Coronary artery (tissue), 2 donors: ENCODE measurements around the gene RAPGEF4.

Source experiments
- DNase-seq: peaks from one replicate; pipeline ENCODE4 v3.0.0-alpha.2; 2017; ENCODE audit warnings: low spot score
- H3K27ac ChIP-seq, 2 donors: fragments of 200-600 bp; sonication (generic); one replicate each; pipeline ENCODE4 v1.5.1; 2016 to 2019
- H3K4me3 ChIP-seq: fragments of 200-600 bp; sonication (generic); 2 replicates; pipeline ENCODE4 v1.5.1; 2016; ENCODE audit warnings: mild to moderate bottlenecking, moderate library complexity
- TF ChIP-seq, protein P1 (sequence below): fragments of 200-600 bp; sonication (generic); IDR thresholded peaks from one replicate; pipeline ENCODE4 v1.5.1; 2019; ENCODE audit warnings: antibody characterized with exemption

RAPGEF4 gene

DNA sequence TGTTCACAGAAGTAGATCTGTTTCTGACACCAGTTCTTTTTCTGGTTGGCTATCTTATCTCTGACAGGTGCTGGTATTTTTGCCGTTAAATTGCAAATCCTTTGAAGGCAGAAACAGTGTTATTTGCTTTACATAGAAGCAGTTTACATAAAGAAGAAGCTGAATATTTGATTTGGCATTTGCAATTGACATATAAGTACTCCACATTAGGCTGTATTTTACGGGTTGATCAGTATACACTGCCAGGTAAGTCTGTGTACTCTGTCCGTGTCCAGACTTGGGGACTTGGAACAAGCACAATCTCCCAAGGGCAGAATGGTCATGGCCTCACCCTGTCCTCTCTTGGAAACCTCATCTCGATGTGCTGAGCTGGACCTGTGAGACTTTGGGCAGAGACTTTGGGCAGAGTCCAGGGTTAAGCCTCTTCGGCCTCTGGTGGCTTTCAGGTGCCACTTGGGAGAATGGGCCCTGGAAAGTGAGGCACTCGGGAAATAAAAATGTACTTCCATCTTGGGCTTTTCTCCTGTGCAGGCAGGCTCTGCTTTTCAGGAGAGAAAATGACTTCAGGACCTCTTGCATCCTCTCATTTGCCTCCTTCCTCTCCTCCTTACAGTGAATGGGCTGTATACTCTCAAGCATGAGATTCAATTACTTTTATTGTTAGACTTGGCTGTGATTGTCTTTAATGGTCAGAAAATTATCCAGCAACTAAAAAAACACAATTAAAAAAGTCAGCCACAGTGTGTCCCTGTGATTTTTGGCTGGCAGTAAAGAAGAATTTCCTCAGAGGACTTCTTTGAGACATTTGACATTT lies 108.5 kb downstream of the RAPGEF4 start:
- Histone ChIP-seq H3K4me3 (no peak overlapping the region), H3K27ac (no peak overlapping the region)
- no peak for DNase-seq
- TF ChIP-seq, protein P1, sequence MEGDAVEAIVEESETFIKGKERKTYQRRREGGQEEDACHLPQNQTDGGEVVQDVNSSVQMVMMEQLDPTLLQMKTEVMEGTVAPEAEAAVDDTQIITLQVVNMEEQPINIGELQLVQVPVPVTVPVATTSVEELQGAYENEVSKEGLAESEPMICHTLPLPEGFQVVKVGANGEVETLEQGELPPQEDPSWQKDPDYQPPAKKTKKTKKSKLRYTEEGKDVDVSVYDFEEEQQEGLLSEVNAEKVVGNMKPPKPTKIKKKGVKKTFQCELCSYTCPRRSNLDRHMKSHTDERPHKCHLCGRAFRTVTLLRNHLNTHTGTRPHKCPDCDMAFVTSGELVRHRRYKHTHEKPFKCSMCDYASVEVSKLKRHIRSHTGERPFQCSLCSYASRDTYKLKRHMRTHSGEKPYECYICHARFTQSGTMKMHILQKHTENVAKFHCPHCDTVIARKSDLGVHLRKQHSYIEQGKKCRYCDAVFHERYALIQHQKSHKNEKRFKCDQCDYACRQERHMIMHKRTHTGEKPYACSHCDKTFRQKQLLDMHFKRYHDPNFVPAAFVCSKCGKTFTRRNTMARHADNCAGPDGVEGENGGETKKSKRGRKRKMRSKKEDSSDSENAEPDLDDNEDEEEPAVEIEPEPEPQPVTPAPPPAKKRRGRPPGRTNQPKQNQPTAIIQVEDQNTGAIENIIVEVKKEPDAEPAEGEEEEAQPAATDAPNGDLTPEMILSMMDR: no peak

DNA sequence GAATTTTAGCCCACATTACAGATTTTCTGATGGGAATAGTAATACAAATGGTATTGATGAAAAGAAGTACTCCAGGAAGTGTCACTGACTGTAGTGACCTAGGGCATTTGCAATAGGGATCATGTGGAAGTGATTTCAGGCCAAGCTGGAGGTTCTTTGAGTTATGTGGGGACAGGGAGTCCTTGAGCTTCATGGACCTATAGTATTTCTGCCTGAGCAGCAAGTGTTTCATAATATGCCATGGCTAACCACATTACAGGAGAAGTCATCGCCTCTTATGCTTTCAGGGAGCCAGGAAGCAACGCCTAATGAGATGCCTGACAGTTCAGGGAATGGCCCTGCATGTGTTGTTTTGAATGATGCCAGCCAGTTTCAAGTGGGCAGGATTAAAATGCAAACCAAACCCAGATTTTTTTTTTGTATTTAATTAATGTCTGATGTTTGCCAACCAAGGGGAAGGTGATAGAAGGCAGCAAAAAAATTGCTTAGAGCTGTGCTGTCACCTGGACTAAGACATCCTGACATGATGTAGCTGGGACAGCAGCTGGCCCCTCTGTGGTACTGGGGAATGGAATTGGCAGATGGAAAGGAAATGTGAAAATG lies 109.5 kb downstream of the RAPGEF4 start:
- Histone ChIP-seq H3K4me3 (no peak overlapping the region), H3K27ac (no peak overlapping the region)
- DNase-seq: no peak
- TF ChIP-seq, protein P1: no peak

DNA sequence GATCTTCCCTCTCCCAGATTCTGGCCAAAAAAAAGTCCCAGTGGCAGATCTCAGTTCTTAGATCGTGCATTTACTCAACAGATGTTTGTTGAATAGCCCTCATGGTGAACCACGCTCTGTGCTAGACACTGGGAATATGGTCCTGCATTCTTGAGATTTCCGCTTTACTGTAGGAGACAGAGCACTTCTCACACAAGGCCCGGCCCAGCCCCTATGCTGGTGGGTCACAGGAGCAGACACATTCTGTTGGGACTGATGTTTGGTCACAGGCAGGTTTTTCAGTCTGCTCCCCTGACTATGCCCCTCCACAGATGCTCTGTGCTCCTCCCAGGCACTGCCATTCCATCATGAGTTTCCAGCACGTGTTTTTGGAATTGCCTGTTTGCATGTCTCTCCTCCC lies 110.9 kb downstream of the RAPGEF4 start:
- no peak overlapping the region for H3K4me3 ChIP-seq
- no peak for DNase-seq
- H3K27ac ChIP-seq: no peak overlapping the region
- TF ChIP-seq, protein P1: no peak

DNA sequence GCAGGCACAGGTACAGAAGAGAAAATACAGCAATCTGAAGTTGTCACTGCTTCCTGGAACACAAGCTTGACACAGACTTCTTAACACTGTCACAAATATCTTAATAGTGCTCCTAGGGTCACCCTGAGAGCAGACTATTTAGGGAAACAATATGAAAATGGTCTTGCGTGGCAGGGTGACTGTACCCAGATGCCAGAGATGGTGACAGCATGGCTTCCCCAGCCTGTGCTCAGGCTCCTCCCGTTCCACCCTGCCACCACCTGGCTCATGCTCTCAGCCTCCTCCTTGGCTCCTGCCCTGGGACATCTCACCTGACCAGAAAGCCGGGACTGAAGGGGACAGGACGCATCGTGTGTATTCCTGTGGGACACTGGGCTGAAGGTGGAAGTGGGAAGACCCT lies 111.5 kb downstream of the RAPGEF4 start:
- TF ChIP-seq, protein P1: no peak
- no peak overlapping the region for H3K4me3 ChIP-seq
- H3K27ac ChIP-seq: no peak overlapping the region
- DNase-seq: no peak

DNA sequence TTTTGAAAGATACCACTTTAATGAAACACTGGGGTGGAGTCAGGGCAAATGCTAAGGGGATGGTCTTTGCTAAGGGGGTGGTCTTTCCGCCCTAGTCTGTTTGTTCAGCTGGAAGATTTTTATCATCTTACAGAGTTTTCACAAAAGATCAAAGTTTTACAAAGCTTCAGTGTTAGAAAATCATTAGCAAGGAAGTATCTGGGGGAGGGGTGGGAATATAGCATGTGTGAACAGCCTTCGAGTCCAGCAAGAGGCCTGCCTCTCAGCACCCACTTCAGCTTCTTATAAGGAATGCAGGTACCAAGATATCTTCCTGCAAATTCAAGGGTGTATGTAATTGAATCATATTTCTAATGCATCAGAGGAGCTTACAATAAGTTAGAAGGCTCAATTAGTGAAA lies 112.9 kb downstream of the RAPGEF4 start:
- DNase-seq: no peak
- H3K27ac ChIP-seq: no peak overlapping the region
- H3K4me3 ChIP-seq: no peak overlapping the region

DNA sequence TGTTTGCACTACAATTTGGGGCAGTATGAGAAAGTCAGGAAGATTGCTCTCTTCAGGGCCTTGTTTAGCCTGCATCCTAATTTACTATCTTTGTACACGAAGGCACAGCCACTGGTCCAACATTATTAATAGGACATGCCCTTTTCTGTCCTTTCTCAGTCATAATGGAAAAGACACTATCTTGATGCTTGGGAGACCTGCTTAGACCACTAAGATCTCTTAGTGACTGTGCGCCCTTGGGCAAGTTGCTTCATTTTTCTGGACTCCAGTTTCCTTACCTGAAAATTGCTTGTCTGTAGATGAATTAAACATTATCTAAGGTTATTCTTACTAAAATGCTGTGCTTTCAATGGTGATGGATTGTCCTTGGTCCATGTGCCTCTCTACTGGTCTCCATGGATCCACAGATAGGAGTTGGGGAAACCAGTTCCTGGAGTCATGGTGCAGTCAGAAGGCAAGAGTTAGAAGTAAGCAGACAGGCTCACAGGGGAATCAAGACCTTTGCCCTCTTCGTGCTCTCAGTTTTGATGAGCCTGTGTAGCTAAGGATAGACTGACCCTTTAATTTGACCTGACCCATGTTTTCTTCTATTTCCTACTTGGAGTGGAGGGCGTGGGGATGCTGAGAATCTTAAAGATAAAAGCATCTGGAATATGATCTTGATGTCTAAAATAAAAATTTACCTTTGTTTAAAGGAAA lies 114.0 kb downstream of the RAPGEF4 start:
- TF ChIP-seq, protein P1: no peak
- Histone ChIP-seq H3K27ac (no peak overlapping the region), H3K4me3 (no peak overlapping the region)
- no peak for DNase-seq

More for the DNA sequence above, 112.9 kb downstream of the RAPGEF4 start:
- TF ChIP-seq, protein P1: no peak
